B cell (primary cell): ENCODE results near the gene UNC119. TPM values are rescaled to one million over a fixed set of nuclear protein-coding genes. Genes with fewer than 3 reads are reported as not detected.
A peak's percentile ranks its signal among the peaks of the same experiment; 100 is the strongest.

Experiments
- ATAC-seq: fragments of 200-7000 bp; cut with Tn5 transposase; one replicate; pipeline ENCODE4 v1.10.0; 2021; ENCODE audit warnings: low read depth, mild to moderate bottlenecking, moderate number of reproducible peaks, moderate library complexity
- CTCF ChIA-PET: fragments of 350-600 bp; sonication (Branson Sonifier 250); formaldehyde crosslinking; loops from one replicate; lab custom pipeline; 2021; ENCODE audit warnings: antibody characterized with exemption, inconsistent platforms; lab: Charles Lee
- POLR2A ChIA-PET: fragments of 350-600 bp; sonication (Branson Sonifier 250); formaldehyde crosslinking; loops from one replicate; lab custom pipeline; 2021; ENCODE audit warnings: antibody characterized with exemption; lab: Charles Lee
- DNase-seq: peaks from one replicate; pipeline ENCODE4 v3.0.0; 2013
- H2AFZ ChIP-seq: 2 replicates; pipeline ENCODE4 v1.6.1; 2012; ENCODE audit warnings: mild to moderate bottlenecking, low read depth, low read length; ENCODE audit not compliant: insufficient read depth, poor library complexity, severe bottlenecking
- H3K27ac ChIP-seq, 2 donors: 1 replicate in 1 of 2; 2 replicates in 1 of 2; pipeline ENCODE4 v1.5.1; 2012 to 2013; ENCODE audit warnings: low read length in 2 of 2, mild to moderate bottlenecking in 2 of 2, moderate library complexity in 1 of 2
- H3K27me3 ChIP-seq, 4 experiments: fragments of 200-600 bp in 1 of 4; sonication (generic) in 1 of 4; replicated peaks in 1 of 4; 1 replicate in 2 of 4; 2 replicates in 2 of 4; pipeline versions ENCODE4 v1.6.1 to v1.7.0; 2013 to 2016; ENCODE audit warnings: low read length in 3 of 4, mild to moderate bottlenecking in 2 of 4, mixed read lengths in 1 of 4, moderate library complexity in 1 of 4; ENCODE audit not compliant: insufficient read depth in 4 of 4, control insufficient read depth in 3 of 4; ENCODE audit errors: control extremely low read depth in 1 of 4
- H3K36me3 ChIP-seq, 2 experiments: replicated peaks in 1 of 2; 1 replicate in 1 of 2; 2 replicates in 1 of 2; pipeline versions ENCODE4 v1.6.1 to v1.7.1; 2013; ENCODE audit warnings: low read length in 1 of 2; ENCODE audit not compliant: insufficient read depth in 2 of 2, control insufficient read depth in 1 of 2; ENCODE audit errors: control extremely low read depth in 1 of 2, extremely low read depth in 1 of 2
- H3K4me1 ChIP-seq, 2 donors: fragments of 200-600 bp in 1 of 2; sonication (generic) in 1 of 2; 1 replicate in 1 of 2; 2 replicates in 1 of 2; pipeline versions ENCODE4 v1.5.1 to v1.6.1; 2013 to 2017; ENCODE audit warnings: low read length in 2 of 2; ENCODE audit not compliant: control insufficient read depth in 2 of 2, insufficient read depth in 2 of 2
- H3K4me2 ChIP-seq: replicated peaks from 2 replicates; pipeline ENCODE3; 2012; ENCODE audit warnings: mild to moderate bottlenecking, low read depth, low read length; ENCODE audit not compliant: poor library complexity, severe bottlenecking
- H3K4me3 ChIP-seq, 5 experiments: fragments of 200-600 bp in 1 of 5; sonication (generic) in 1 of 5; 1 replicate in 3 of 5; 2 replicates in 2 of 5; pipeline versions ENCODE4 v1.5.1 to v1.7.0; 2011 to 2016; ENCODE audit warnings: low read length in 4 of 5, mild to moderate bottlenecking in 4 of 5, low read depth in 2 of 5, control low read depth in 1 of 5, moderate library complexity in 1 of 5; ENCODE audit not compliant: insufficient read depth in 1 of 5; ENCODE audit errors: control extremely low read depth in 1 of 5, extremely low read depth in 1 of 5
- H3K79me2 ChIP-seq: fragments of 200-600 bp; sonication (generic); one replicate; pipeline ENCODE4 v1.6.0; 2016; ENCODE audit warnings: low read length; ENCODE audit not compliant: control insufficient read depth, insufficient read depth
- H3K9ac ChIP-seq: fragments of 200-600 bp; sonication (generic); 2 replicates; pipeline ENCODE4 v1.6.1; 2017; ENCODE audit warnings: mild to moderate bottlenecking, low read length, moderate library complexity
- H3K9me3 ChIP-seq, 3 donors: one replicate each; pipeline versions ENCODE4 v1.6.1 to v1.7.1; 2013; ENCODE audit warnings: low read length in 2 of 3; ENCODE audit not compliant: control insufficient read depth in 2 of 3, insufficient read depth in 1 of 3; ENCODE audit errors: control extremely low read depth in 1 of 3
- H4K20me1 ChIP-seq: 2 replicates; pipeline ENCODE4 v1.6.0; 2012; ENCODE audit warnings: mild to moderate bottlenecking, low read length; ENCODE audit not compliant: insufficient read depth, control insufficient read depth, poor library complexity, severe bottlenecking
- H3K27ac Mint-ChIP-seq: one replicate; pipeline ENCODE4 v1.8.0; 2021; ENCODE audit warnings: mixed read lengths
- H3K27me3 Mint-ChIP-seq: one replicate; pipeline ENCODE4 v1.8.0; 2021; ENCODE audit warnings: mixed read lengths
- H3K4me1 Mint-ChIP-seq: one replicate; pipeline ENCODE4 v1.8.0; 2021; ENCODE audit warnings: mixed read lengths
- H3K4me3 Mint-ChIP-seq: one replicate; pipeline ENCODE4 v1.8.0; 2021; ENCODE audit warnings: mixed read lengths
- H3K9me3 Mint-ChIP-seq: one replicate; pipeline ENCODE4 v1.8.0; 2022; ENCODE audit warnings: mixed read lengths; ENCODE audit not compliant: insufficient read depth
- EZH2 ChIP-seq: IDR thresholded peaks from 2 replicates; pipeline ENCODE4 v1.6.1; 2012; ENCODE audit warnings: borderline replicate concordance, low read depth, mild to moderate bottlenecking, moderate library complexity, low read length; ENCODE audit not compliant: insufficient read depth, poor library complexity, severe bottlenecking
- WGBS: methylation state at CpG from one replicate; pipeline ENCODE4 v1.1.5; 2013; ENCODE audit warnings: missing lambda C conversion rate; ENCODE audit not compliant: insufficient coverage; 5-methylcytosine and 5-hydroxymethylcytosine counted together
- intact Hi-C: fragments of 100-400 bp; cut with micrococcal nuclease; formaldehyde crosslinking; loops from one replicate; pipeline ENCODE4 v1.10.0; 2022
- polyA plus RNA-seq: library from polyadenylated mRNA; depleted of rRNA; stranded (reverse); fragments of >200 nt; gene quantifications from 2 replicates; pipeline ENCODE4 v1.2.3, GENCODE V29; 2012
- total RNA-seq, 2 donors: library from RNA; stranded (reverse); fragments of 120-200 nt in 1 of 2; gene quantifications; 1 replicate in 1 of 2; 2 replicates in 1 of 2; pipeline versions ENCODE4 v1.2.3 to v1.2.4, GENCODE V29; 2013 to 2022
- TF ChIP-seq, protein P1 (sequence below): fragments of 200-600 bp; IDR thresholded peaks from one replicate; pipeline ENCODE4 v1.8.0; 2022; ENCODE audit warnings: antibody characterized with exemption, mild to moderate bottlenecking

UNC119 gene
- total and polyA plus RNA-seq, 2 donors (not counting 1 experiment from before 2014, with no cell fraction given): 75.3 to 174 TPM

DNA sequence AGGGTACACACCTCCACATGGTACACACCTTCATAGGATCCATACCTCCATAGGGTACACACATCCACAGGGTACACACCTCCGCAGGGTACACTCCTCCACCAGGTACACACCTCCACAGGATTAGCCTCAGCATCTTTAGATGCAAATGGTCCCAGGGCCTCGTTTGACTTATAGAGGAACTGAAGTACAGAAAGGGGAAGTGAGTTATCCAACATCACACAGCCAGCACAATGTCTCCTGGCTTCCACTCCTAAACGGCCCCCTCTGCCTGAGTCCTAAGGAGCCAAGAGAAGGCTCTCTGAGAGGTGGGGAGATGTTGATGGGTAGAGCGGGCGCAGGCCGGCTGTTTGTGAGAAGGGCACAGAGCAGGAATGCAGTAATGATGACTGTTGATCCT lies 34.3 kb downstream of the UNC119 start:
- 81% methylated on average over 3 of the region's 6 CpGs for WGBS
- ATAC-seq (peak; percentile 65), DNase-seq (peak; percentile 54)
- H3K27me3 Mint-ChIP-seq: peaks cover 7% of the 10 kb centered on the region
- H3K4me3 Mint-ChIP-seq: no peak overlapping the region
- Histone ChIP-seq H3K4me1 (peaks cover 0 to 9% of the 10 kb centered on the region in 2 donors), H3K9ac (no peak overlapping the region), H2AFZ (peak overlapping the region; percentile 7), H3K36me3 (no peaks in the 10 kb centered on the region), H4K20me1 (no peaks in the 10 kb centered on the region), H3K79me2 (no peaks in the 10 kb centered on the region), H3K9me3 (no peaks in the 10 kb centered on the region), H3K4me3 (no peak overlapping the region), H3K27me3 (no peaks in the 10 kb centered on the region), H3K4me2 (no peak overlapping the region), H3K27ac (no peak overlapping the region)
- no peak for TF ChIP-seq EZH2
- TF ChIP-seq, protein P1, sequence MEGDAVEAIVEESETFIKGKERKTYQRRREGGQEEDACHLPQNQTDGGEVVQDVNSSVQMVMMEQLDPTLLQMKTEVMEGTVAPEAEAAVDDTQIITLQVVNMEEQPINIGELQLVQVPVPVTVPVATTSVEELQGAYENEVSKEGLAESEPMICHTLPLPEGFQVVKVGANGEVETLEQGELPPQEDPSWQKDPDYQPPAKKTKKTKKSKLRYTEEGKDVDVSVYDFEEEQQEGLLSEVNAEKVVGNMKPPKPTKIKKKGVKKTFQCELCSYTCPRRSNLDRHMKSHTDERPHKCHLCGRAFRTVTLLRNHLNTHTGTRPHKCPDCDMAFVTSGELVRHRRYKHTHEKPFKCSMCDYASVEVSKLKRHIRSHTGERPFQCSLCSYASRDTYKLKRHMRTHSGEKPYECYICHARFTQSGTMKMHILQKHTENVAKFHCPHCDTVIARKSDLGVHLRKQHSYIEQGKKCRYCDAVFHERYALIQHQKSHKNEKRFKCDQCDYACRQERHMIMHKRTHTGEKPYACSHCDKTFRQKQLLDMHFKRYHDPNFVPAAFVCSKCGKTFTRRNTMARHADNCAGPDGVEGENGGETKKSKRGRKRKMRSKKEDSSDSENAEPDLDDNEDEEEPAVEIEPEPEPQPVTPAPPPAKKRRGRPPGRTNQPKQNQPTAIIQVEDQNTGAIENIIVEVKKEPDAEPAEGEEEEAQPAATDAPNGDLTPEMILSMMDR: no peak
- ChIA-PET CTCF (no interaction called here), POLR2A (no interaction called here)
- no peaks in the 10 kb centered on the region for H3K9me3 Mint-ChIP-seq
- peaks cover 6% of the 10 kb centered on the region for H3K4me1 Mint-ChIP-seq
- intact Hi-C loops: no loop called here
- H3K27ac Mint-ChIP-seq: peak overlapping the region; percentile 10

DNA sequence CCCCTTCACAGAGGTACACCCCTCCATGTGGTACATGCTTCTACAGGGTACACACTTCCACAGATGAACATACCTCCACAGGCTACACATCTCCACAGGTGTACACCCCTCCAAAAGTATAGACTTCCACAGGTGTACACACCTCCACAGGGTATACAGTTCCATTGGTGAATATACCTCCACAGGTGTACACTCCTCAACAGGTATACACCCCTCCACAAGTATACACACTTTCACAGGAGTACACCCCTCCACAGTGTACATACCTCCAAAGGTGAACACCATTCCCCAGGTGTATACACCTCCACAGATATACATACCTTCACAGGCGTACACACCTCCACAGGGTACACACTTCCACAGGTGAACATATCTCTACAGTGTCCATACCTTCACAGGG lies 36.9 kb downstream of the UNC119 start:
- ATAC-seq (no peak), DNase-seq (no peak)
- no peak overlapping the region for H3K4me2 ChIP-seq
- no peaks in the 10 kb centered on the region for H3K79me2 ChIP-seq
- no peak overlapping the region for H3K9ac ChIP-seq
- Mint-ChIP-seq H3K27ac (no peak overlapping the region), H3K4me3 (no peak overlapping the region), H3K9me3 (no peaks in the 10 kb centered on the region), H3K4me1 (peaks cover 6% of the 10 kb centered on the region), H3K27me3 (peaks cover 11% of the 10 kb centered on the region)
- ChIA-PET POLR2A (no interaction called here), CTCF (no interaction called here)
- H3K4me3 ChIP-seq: no peak overlapping the region
- TF ChIP-seq EZH2: no peak
- no peak overlapping the region for H3K27ac ChIP-seq
- H3K4me1 ChIP-seq: peaks cover 0 to 9% of the 10 kb centered on the region in 2 donors
- H3K27me3 ChIP-seq: peaks cover 0 to 12% (median 0%) of the 10 kb centered on the region in 4 experiments
- H2AFZ ChIP-seq: no peak overlapping the region
- intact Hi-C loops: no loop called here
- no peaks in the 10 kb centered on the region for H3K36me3 ChIP-seq
- WGBS: 94% methylated on average over 1 of the region's 1 CpG
- H4K20me1 ChIP-seq: no peaks in the 10 kb centered on the region
- no peaks in the 10 kb centered on the region for H3K9me3 ChIP-seq
